ENCODE measurements around the gene PRKCE. TPM values are rescaled to one million over a fixed set of nuclear protein-coding genes. Genes with fewer than 3 reads are reported as not detected.

PRKCE gene
- total RNA-seq, 1 experiment from 2014 or later: 1.3 TPM

- no peaks in the 10 kb centered on the region for H3K4me1 ChIP-seq (ENCODE audit: insufficient read depth, low read length)
These were observed 431.3 kb downstream of the PRKCE start for GRCh38 chr2:46082531-46083485.

More at GRCh38 chr2:46082531-46083485, 431.3 kb downstream of the PRKCE start:
- no CpG with 5 or more reads among the region's 14 CpGs for WGBS (ENCODE audit: extremely low coverage, insufficient read length, low lambda C conversion rate)
- H2AFZ ChIP-seq (ENCODE audit: low read length): no peak overlapping the region
- H4K8ac ChIP-seq (replicated peaks; ENCODE audit: insufficient read length, low read depth, low read length): no peak overlapping the region
- no peak overlapping the region for H3K4me3 Mint-ChIP-seq
- H3K27me3 Mint-ChIP-seq (ENCODE audit: low read depth): peaks cover 5% of the 10 kb centered on the region
- no peaks in the 10 kb centered on the region for H3K27me3 ChIP-seq (ENCODE audit: insufficient read depth, low read length)
- no peaks in the 10 kb centered on the region for H4K20me1 ChIP-seq (ENCODE audit: control insufficient read depth, insufficient read depth, insufficient read length)
- no peak overlapping the region for H3K27ac Mint-ChIP-seq
- H3K4me2 ChIP-seq (ENCODE audit: insufficient read depth, insufficient read length, low read length): no peak overlapping the region
- H3K18ac ChIP-seq (ENCODE audit: insufficient read length, low read depth, low read length): no peak overlapping the region
- no peak overlapping the region for H3K56ac ChIP-seq (ENCODE audit: insufficient read length, low read depth, low read length)
- no peak overlapping the region for H2BK5ac ChIP-seq (ENCODE audit: insufficient read length, low read length)
- no peaks in the 10 kb centered on the region for H3K79me1 ChIP-seq (ENCODE audit: insufficient read depth, low read depth, low read length, poor library complexity, severe bottlenecking)
- DNase-seq: no peak
- no peak overlapping the region for H3K14ac ChIP-seq (ENCODE audit: insufficient read depth, low read length)
- H3K9me3 ChIP-seq (ENCODE audit: control insufficient read depth, low read depth, low read length): no peaks in the 10 kb centered on the region
- H3K27ac ChIP-seq (ENCODE audit: insufficient read length, low read depth, low read length): no peak overlapping the region
- no peak overlapping the region for H3K9ac ChIP-seq (ENCODE audit: extremely low read depth, insufficient read length, low read length)
- H3K79me2 ChIP-seq (ENCODE audit: insufficient read depth, low read length): no peaks in the 10 kb centered on the region
- no peaks in the 10 kb centered on the region for H3K23me2 ChIP-seq (ENCODE audit: insufficient read length, low read depth, low read length, poor library complexity, severe bottlenecking)
- H2AK5ac ChIP-seq (ENCODE audit: insufficient read length, low read length): no peak overlapping the region
- no peak overlapping the region for H3K4ac ChIP-seq (ENCODE audit: low read depth, low read length)
- no peak overlapping the region for H3K23ac ChIP-seq (ENCODE audit: insufficient read length, low read depth, low read length)
- no peak overlapping the region for H2BK20ac ChIP-seq (ENCODE audit: low read depth, low read length, poor library complexity, severe bottlenecking)
- no peak overlapping the region for H3T11ph ChIP-seq (ENCODE audit: low read length)
- H3K4me1 Mint-ChIP-seq: no peaks in the 10 kb centered on the region
- no peak overlapping the region for H2BK12ac ChIP-seq (ENCODE audit: insufficient read length, low read depth, low read length)
- H2BK15ac ChIP-seq (ENCODE audit: low read depth, low read length): no peak overlapping the region
- no peaks in the 10 kb centered on the region for H3K36me3 Mint-ChIP-seq (ENCODE audit: insufficient read depth in 1 of 3, low read depth in 3 of 3)
- H2BK120ac ChIP-seq (ENCODE audit: low read depth, low read length, poor library complexity, severe bottlenecking): no peak overlapping the region
- H4K5ac ChIP-seq (ENCODE audit: insufficient read length, low read depth, low read length): no peak overlapping the region
- H3K9me3 Mint-ChIP-seq: no peaks in the 10 kb centered on the region
- no peak overlapping the region for H4K91ac ChIP-seq (ENCODE audit: insufficient read length, low read depth, low read length)
- no peak for TF ChIP-seq CTCF (conservative IDR thresholded peaks at IDR 0.05)
